Measurements from ENCODE around the gene KCNAB1.
"Not testable (repeated sequence)": the region's sequence is repeated elsewhere in the genome, so short reads cannot be mapped to it uniquely, and the experiment has no call there.

KCNAB1 gene

DNA sequence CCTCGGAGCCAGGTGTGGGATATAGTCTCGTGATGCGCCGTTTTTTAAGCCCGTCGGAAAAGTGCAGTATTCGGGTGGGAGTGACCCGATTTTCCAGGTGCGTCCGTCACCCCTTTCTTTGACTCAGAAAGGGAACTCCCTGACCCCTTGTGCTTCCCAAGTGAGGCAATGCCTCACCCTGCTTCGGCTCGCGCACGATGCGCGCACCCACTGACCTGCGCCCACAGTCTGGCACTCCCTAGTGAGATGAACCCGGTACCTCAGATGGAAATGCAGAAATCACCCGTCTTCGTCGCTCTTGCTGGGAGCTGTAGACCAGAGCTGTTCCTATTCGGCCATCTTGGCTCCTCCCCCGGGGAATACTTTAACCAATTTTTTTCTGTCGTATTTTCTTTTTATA, 164.3 kb downstream of the KCNAB1 start:
- not testable (repeated sequence) for DNase-seq

DNA sequence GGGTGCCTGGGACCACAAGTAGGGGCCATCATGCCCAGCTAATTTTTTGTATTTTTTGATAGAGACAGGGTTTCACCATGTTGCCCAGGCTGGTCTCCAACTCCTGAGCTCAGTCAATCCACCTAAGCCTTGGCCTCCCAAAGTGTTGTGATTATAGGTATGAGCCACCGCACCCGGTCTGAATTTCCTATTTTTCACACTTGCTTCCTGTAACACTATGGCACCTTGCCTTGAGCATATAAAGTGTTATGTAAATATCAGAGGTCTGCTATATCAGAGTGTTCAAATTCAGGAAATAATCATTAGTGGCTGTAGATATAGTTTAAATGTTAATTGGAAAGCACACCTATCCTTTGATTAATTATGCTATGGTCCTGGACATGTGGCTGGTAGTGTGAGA, 165.2 kb downstream of the KCNAB1 start:
- no peak for DNase-seq

DNA sequence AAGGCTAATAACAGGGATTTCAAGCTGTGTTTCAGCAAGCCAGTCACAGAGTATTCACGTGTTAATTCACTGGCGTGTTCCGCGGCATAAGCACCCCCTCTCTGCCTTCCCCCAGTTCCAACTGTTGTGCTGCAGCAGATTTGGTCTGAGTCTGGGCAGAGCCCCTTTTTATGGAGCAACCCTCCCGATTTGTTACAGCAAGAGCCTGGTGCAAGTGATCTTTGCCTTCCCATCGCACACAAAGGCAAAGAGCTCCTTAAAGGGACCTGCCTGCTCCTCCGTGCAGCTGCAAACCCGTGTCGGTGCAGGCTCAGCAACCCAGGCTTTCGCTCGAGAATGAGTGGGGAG, 170.5 kb downstream of the KCNAB1 start:
- no peak for DNase-seq

DNA sequence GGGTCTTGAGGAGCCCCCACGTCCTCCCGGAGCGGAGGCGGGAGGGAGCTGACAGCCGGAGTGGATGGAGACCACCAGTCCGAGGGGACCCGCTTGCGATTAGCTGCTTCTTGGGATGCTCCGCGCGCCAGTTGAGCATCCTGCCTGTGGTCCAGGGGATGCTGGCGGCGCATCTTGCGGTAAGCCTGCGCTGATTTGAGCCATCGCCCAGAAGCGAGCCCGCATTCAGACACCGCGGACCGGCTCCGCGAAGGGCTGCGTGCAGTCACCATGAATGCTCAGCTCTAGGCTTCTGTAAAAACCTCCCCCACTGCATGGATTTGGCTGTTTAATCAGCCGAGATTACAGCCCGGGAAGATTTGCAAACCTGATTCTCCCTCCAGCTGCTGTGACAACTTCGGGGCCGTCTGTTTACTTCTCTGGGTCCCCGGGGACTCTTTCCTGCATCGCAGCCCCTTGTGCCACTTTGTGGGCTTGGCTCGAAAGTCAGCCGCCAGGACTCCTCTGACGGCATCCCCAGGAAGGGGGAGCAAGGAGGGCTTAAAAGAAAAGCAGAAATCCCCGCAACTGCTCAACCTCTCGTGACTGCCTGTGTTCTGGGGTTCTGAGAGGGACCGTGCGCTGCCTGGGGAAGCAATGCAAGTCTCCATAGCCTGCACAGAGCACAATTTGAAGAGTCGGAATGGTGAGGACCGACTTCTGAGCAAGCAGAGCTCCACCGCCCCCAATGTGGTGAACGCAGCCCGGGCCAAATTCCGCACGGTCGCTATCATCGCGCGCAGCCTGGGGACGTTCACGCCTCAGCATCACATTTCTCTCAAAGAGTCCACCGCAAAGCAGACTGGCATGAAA, 171.1 kb downstream of the KCNAB1 start:
- DNase-seq = peak; percentile 2

DNA sequence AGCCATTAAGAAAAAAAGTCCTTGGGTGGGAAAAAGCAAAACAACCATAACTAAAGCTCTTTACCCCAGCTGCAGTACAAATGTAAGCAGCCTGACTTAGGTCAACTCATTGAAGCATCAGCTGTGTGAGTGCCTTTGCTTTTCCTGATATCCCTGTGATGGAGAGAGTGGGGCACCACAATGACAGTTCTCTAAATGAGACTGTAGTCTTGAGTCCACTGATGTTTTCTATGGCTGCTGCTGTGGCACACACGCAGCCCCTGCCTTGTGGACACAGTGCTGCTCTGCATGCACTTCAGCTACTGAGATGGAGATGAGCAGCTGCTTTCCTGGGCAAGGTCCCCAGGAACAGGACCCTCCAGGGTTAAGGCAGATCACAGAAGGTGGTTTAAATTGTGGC, 173.2 kb downstream of the KCNAB1 start:
- no peak for DNase-seq

DNA sequence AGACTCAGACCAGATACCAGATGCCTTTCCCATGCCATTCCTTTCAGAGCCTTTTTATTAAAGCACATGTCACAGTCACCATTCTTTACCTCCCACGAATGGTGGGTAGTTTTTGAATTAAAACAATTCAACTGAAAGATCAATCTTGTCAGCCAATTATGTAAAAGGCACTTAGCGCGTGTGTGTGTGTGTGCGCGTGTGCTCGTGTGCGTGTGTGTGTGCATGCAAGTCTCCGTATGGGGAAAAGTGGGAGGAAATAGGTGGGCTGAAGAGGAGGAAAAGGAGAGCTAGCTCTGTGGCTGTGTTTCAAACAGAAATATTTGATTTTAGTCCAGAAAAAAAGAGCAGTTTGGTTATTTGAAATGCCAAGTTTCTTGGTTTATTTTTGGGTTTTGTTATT, 177.2 kb downstream of the KCNAB1 start:
- DNase-seq = no peak

DNA sequence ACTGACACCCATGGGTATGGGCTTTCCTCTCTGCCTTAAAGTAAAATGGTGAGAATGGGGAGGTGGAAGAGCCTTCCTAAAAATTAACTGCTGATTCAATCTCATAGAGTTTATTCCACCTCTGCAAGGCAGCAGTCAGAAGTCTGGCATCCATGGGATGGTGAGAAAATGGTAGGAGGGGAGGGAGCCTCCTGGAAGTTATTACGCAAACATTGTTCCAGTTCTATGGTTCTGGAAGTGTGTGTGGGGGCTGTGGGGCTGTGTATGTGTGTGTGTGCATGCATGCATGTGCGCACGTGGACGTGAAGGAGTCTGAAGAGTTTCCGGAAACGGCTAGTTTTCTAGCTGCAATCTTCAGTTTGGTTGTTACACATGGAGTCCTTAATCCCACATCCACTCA, 177.6 kb downstream of the KCNAB1 start:
- DNase-seq = no peak

DNA sequence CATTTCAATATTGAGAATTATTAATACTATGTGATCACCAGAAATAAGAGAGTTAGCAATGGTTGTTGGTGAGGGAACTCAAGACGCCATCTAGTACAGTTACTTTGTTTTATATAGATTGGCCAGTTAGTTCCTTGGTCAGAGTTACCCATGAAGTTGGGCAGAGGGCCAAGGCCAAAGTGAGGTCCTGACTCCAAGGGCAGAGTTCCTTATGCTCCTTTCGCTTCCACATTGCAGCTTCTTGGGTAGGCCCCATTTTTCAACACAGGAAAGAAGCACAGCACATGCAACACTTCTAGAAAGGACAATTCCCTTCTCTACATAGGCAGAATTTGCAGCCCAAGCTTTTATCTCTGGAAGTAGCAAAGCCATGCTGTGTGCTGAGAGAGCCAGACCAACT, 178.6 kb downstream of the KCNAB1 start:
- DNase-seq = no peak

DNA sequence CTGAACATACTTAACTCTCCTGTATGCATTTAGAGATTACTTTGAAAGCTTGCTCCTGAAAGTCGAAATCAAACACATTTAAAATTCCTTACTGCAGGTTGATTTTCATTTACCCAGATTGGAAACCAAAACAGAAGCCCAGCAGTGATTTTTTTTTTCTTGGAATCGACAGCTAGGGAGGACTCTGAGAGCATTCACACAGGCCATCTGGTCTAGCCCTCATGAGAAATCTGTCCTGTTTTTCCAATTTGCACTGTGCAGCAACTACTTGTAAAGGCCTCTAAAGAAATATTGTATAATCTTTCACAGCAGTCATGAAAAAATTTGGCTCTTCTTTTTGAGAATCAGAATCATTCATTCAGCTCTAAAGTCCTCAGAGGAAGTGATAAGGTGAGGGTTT, 179.2 kb downstream of the KCNAB1 start:
- DNase-seq = no peak

DNA sequence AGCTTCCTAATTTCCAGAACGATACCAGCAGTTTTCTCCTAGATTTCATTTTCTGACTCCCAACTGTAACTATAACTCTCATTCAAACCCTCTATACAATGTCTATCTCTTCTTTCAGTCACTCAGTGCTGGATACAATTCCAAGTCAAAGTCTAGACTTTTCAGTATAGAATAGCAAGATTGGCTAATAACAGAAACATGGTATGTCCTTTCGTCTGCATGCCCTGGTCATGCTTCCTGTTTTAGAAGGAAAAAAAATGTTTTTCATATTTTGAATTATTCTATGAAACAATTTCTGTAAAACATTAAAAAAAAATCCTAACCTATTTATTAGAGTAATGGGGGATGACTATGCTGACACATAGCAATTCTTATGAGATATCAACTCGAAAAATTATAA, 180.0 kb downstream of the KCNAB1 start:
- no peak for DNase-seq

DNA sequence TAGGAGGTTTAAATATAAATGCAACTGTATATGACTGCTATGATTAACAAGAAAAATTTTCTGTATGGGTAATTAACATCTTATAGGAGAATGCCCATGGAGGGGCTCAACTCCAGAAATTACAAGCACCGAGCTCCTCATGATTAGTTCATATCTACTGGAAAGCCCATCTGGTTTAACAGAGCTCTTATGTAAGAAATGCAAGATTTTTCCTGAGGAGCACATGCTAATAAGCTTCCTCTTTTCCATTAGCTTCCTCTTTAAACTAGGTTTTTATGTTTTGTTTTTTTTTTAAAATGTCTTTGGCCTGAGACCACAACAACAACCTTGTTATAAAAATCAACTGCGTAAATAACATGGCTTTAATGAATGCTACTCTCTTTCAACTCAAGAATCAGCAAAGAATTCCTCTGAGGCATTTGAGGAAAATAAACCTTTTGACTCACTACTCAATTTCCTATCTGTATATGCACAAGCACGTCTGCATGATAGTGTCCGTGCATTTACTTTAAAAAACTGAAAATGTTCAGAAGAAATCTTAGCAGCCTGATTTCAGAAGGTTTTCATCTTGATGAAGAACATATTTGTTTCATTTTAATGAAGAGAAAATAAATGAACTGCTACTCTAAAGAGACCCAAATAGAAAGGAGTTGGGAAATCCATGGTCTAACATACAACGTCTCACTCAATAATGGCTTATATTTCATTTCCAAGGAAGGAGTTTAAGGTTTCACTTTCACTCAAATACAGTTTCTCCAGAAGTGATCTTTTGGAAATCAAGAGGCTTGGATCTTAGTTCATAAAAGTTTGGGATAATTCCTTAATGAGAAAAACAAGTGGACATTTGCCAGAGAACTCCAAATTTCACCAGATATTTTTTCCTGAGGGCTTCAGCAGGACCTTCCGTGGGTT, 180.8 kb downstream of the KCNAB1 start:
- no peak for DNase-seq

DNA sequence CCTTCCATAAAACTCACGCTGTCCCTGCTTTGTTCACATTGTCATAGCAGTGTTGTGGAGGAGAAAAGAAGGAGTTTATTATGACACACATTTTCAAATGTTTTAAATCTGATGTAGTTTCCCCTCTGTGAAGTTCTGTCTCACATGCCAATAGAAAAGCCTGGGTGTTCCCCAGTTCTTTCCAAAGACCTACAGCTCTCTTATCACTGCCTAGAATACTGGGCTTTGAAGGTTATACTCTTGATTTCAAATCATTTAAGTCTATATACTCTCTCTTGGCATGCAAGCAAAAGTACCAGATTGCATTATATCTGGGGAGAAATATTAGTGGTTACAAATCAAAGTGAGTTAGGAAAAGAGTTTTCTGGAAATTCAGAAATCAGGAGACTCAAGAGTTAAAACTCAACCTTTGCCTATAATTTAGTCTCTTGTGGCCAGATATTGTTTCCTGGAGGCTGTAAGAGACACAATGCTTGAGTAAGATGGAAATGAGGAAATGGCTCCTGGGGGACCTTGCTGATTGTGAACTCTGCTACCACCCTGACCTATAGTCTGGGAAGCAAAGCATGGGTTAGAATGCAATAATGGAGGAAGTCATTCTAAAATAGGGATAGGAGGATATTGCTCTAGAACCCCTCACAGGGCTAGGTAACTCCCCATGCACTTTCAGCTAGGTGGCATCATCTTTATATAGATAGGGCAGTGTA, 182.8 kb downstream of the KCNAB1 start:
- DNase-seq = no peak

DNA sequence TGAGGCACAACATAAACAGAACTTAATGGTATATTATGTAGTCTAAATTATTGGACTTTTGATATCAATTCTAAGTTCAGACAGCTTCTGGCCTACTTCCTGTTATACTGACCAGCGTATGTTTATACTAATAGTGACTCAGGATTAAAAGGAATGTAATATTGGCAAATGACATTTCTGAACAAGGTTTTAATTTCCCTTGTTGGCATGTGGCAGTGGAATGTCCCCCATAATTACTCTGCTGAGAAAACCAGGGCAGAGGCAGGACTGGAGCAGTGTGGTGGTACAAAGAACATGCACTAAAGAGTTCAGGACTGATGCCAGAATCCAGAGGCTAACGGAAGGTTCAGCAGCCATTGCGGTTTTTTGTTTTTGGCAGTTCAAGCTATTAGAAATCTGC, 184.0 kb downstream of the KCNAB1 start:
- no peak for DNase-seq

DNA sequence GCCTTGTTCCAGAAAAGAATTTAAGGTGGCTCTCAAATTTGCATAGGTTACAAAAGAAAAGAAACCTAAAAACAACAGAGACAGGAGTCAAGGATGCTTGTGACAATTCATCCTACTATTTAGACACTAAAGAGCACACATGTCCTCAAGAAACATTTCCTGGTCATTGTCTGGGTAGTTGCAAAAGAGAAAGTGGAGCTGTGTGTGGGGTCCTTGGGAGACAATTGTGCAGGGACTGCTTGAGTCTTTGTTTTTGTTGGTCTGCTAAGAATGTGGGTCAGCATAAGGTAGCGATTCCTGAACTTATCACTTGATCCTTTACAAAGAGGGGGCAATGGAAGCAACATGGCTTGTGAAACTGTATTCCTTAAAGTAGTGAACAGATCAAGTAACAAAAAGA, 185.3 kb downstream of the KCNAB1 start:
- DNase-seq = no peak

DNA sequence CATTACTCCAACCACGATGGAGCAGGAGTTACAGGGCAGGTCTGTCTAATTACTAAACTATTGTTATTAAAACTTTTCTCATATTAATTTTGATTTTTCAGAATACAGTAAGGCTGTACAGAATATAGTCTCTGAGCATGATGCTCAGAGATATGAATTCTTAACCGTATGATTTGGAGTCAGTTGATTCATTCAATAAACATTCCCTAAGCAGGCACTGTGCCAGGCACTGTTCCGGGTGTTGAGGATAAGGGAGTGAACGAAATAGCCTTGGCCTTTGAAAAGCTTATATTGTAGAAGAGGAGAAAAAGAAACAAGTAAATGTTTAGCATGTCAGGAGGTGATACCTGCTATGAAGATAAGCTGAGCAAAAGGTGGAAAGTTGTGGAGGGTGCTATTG, 187.3 kb downstream of the KCNAB1 start:
- no peak for DNase-seq

DNA sequence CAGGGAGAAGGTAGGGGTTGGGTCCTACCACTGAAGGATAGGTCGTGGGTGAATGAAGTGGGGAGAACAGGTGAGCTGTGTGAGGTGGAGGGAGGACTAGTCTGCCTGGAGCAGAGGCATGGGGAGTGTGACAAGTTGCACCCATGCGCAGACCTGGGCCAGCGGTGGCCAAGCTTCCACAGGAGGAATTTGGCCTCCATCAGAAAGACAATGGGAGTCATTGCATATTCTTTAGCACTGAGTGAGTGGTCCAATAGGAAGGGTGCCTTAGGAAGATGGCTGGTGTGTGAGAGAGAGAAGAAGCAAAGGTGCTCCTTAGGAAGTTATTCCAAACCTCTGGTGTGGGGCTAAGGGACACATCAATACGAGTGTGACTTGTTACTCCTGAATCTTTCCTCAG, 191.1 kb downstream of the KCNAB1 start:
- DNase-seq = no peak

DNA sequence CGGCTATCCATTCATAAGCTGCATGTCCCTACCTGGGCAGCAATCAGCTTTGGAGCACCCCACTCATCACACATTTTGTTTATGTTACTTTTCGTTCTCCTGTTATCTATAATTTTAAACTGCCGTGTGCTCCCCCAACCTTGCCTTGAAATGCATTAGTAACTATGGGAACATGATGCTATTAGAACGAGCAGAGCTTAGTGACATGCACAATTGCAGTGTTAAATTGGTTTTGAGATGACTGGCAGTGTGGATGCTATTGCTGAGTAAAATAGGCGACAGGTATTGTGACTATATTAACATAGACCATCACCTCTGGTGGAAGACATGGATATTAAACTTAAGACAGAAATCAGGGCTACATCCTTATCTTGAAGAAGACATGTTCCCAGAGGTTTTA, 191.6 kb downstream of the KCNAB1 start:
- DNase-seq = no peak

DNA sequence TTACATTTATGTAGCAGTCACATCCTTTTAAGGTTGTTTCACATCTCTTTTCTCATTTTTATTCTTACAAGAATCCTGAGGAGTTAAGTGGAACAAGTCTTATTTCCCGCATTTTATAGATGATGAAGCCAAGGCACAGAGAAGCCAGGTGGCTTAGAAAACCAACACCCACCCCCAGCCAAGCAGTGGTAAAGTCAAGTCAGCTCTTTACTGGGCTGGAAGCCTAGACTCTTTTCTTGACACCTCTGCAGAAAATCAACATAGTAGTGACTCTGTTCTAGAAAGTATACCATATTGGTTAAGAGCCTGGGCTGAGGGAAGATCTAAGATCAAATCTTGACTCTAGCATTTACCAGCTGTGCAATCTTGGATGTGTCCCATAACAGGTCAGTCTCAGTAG, 195.7 kb downstream of the KCNAB1 start:
- DNase-seq = no peak

DNA sequence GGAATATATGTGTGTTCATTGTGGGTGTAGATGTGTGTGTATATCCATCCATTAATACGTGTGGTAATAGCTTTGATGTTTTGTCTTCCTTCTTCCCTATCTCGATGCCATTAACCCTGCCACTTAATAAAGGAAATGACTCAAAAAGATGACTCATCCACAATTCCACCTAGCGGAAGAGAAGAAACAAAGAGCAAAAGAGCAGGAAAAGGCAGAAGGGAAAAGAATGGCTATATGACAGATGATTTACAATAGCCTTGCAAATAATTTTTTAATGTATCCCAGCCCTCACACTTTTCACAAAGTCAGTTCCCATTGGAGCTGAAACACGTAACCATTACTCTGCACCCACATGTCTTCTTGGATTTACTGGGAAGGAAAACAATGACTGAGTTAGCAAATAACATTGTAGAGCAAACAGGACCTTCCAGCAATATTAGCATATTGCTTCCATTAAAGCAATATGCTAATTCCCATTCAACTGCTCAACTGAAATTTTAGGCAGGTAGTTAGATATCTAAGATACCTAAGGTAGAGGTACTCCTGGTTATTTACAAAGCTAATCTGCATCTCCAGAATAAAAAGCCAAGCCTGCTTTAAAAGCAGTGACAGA, 197.2 kb downstream of the KCNAB1 start:
- DNase-seq = no peak

DNA sequence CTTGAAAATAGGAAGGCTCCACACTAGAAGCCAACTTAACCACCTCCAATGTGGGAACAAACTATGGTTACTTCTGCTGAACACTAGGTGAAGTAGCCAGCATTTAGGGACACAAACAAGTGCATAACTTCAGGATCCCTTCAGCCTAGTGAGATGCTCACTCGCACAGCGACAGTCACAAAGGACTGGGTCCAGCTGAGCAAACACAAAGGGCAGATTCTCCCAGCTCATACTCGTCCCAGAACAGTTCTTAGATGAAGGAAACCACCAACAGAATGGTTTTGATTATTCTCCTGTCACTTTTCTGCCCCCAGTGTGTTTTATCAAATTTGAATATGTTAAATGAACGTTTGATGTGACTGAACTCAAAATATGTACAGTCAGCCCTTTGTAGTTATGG, 201.6 kb downstream of the KCNAB1 start:
- DNase-seq = no peak

DNA sequence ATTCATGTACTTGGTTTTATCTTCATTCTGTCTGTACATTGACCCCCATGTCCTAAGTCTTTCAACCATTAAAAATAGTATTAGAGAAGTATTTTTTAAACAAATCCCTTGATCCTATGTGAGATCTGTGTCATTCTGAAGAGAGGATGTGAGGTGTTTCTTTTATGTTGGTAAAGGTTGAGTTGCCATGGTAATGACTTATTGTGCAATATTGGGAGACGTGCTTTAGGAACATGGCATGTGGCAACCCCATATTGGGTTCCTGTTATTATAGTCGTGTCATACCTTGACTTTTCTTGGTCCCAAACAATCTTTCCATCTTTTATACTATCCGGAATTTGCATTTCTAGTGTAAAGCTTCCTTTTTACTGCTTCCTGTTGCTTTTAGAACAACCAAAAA, 203.1 kb downstream of the KCNAB1 start:
- DNase-seq = no peak

DNA sequence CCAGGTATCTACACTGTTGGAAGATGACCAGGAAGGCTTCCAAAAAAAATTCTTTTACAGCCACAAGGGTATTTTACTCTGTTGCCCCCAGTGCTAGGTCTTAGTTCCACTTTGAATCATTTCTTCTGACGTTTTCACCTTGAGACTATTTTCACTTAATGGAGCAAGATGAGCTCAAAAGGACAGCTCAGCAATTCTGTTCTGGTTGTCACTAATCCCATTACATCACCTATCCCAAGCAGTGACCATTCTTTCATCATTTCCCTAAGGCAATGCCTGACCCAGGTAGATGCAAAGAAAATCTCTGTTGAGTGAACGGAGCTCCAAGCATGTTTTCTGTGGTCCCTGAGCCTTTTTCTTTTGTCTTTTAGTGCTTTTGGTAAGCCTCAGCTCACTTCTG, 210.0 kb downstream of the KCNAB1 start:
- DNase-seq = no peak

DNA sequence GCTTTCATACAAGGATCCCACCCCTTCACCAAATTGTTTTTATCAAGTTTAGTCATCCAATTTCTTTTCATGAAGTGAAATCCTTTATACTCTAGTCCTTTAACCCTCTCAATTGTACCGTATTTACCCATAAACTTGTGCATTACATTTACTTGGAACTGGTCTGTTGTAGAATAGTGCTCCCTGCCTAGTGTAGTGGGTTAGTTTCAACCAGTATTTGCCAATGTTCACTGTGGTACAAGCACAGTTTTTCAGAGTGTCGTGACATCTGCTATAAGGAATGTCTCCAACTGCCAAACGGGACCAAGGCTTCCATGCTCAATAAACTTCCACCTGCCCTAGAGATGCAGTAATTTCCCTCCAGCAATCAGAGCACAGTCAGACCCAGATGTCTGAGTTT, 211.9 kb downstream of the KCNAB1 start:
- no peak for DNase-seq
